ENCODE data around the gene CERS4.
"Not testable (repeated sequence)": the region's sequence is repeated elsewhere in the genome, so short reads cannot be mapped to it uniquely, and the experiment has no call there.

CERS4 gene

DNA sequence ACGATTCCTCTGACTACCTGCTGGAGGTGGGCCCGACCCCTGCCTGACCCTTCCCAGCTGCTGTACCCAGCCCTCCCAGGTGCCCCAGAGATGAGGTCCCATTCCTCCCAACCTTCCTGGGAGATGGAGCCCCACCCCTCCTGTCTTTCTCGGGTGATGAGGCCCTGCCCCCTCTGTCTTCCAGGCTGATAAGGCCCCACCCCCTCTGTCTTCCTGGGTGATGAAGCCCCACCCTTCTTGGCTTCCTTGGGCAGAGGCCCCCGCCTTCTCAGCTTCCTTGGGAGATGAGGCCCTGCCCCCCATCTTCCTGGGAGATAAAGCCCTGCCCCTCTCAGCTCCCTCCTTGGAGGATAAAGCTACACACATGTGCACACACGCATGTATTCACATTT is 47.9 kb downstream of the CERS4 start:
- intact Hi-C loops (cut with DNase I) = loop anchor here (10.0 kb wide), 1 partner anchor 282 kb away; no protein-coding TSS in a partner anchor
- peak in 2 of 10 donors; percentile 26 to 35 for DNase-seq

GRCh38 chr19:8259142-8259921 is 50.2 kb downstream of the CERS4 start:
- DNase-seq = peak in 3 of 10 donors; percentile 29 to 48 (median 32)
- intact Hi-C loops (cut with DNase I) = loop anchor here (10.0 kb wide), 1 partner anchor 285 kb away; no protein-coding TSS in a partner anchor

DNA sequence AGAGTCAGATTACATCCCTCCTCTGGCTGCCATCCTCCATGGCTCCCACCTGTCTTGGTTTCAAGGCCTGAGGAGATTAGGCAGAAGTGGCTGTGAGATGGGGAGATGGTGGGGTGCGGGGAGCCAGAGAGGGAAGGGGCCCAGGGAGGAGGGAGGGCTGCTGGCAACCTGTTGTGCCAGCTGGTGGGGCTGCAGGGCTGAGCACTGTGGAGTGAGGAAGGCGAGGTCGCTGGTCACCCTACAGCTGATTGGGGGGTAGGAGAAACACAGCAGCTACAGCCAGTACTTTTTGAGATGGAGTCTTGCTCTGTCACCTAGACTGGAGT is 50.7 kb downstream of the CERS4 start:
- DNase-seq = peak in 2 of 10 donors; percentile 17 to 63
- intact Hi-C loops (cut with DNase I) = loop anchor here (10.0 kb wide), 1 partner anchor 285 kb away; no protein-coding TSS in a partner anchor

DNA sequence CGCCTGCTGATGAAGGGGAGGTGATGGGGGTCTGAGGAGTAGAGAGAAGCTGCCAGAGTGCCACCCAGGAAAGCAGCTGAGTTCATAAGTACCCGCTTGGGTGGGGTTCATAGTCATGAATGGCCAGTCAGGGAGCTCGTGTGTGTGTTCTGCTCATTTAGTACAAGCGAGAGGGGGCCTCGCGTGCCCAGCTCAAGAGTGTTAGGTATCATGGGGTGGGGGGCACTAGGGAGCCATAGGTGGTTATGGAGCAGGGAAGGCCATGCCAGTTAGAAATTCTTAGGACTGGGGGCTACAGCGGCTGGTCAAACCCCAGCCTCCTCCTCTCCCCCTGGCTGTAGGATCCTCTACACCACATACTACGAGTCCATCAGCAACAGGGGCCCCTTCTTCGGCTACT is 52.2 kb downstream of the CERS4 start:
- peak in 2 of 10 donors; percentile 34 to 48 for DNase-seq

DNA sequence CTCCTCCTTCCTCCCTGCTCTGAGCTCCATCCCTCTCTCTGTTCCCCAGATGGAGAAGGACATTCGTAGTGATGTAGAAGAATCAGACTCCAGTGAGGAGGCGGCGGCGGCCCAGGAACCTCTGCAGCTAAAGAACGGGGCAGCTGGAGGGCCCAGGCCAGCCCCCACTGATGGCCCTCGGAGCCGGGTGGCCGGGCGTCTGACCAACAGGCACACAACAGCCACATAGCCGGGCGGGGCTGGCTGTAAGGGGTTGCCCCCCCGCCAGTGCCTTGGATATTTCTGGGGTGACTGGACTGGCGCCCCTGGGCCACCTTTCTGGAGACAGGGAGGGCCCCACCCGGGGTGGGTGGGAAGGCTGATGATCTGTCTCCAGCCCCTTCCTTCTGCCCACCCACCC is 52.7 kb downstream of the CERS4 start:
- DNase-seq = peak in 4 of 10 donors; percentile 3 to 64 (median 57)
- intact Hi-C loops (cut with DNase I) = no loop called here

More for the DNA sequence above, 52.2 kb downstream of the CERS4 start:
- intact Hi-C loops (cut with DNase I) = no loop called here

DNA sequence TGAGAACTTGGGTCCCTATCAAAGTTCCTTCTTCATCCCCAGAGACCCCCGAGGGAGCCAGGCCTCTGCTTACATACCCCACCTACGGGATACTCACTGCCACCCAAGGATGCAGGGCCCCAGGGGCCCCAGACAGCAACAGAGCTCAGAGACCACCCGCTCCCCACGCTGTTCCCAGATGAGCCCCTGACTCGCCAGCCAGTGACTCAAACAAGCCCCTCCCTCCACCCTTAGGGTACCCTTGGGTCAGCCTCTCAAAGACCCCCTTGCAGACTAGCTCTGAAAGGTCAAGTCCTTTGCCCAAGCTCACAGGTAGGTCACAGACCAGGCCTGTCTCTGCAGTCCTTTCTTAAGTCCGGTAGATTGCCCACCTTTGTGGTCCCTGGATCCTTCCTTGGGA is 53.3 kb downstream of the CERS4 start:
- intact Hi-C loops (cut with DNase I) = no loop called here
- DNase-seq = peak in 4 of 10 donors; percentile 2 to 52 (median 28)

DNA sequence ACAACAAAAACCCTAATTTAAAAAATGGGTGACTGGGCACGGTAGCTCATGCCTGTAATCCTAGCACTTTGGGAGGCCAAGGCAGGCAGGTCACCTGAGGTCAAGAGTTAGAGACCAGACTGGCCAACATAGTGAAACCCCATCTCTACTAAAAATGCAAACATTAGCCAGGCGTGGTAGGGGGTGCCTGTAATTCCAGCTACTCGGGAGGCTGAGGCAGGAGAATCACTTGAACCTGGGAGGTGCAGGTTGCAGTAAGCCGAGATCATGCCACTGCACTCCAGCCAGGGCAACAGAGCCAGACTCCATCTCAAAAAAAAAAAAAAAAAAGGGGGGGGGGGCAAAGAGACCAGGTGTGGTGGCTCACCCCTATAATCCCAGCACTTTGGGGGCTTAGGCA is 55.1 kb downstream of the CERS4 start:
- intact Hi-C loops (cut with DNase I) = not testable (repeated sequence)
- peak in 1 of 10 donors; percentile 14 for DNase-seq

- intact Hi-C loops (cut with DNase I) = loop anchor here (5.0 kb wide), 1 partner anchor 51 kb away; no protein-coding TSS in a partner anchor
- DNase-seq = peak in 1 of 10 donors; percentile 8
Measured at GRCh38 chr19:8265872-8266271, 56.7 kb downstream of the CERS4 start.

- intact Hi-C loops (cut with DNase I) = loop anchor here (5.0 kb wide), 1 partner anchor 48 kb away; no protein-coding TSS in a partner anchor
- no peak for DNase-seq
Measured at GRCh38 chr19:8269724-8270123, 60.6 kb downstream of the CERS4 start.

DNA sequence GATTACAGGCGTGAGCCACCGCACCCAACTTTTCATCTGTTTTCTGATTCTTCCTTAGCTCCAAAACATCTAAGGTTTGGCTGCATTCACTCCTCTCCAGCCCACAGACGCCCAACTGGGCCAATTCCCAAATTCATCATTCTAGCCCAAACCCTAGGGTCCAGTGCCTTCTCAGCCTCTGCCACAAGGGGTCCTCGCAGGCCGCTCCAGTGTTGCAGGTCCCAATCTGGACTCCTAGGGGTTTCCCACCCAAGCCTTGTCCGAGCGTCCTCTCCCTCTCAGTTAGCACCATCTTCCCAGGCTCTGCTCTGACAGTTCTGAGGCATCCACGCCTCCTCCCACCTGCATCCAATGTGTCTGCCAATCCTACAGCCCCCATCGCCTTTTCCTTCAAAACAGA is 67.3 kb downstream of the CERS4 start:
- DNase-seq; intact Hi-C loops (cut with DNase I): not testable (repeated sequence)

DNA sequence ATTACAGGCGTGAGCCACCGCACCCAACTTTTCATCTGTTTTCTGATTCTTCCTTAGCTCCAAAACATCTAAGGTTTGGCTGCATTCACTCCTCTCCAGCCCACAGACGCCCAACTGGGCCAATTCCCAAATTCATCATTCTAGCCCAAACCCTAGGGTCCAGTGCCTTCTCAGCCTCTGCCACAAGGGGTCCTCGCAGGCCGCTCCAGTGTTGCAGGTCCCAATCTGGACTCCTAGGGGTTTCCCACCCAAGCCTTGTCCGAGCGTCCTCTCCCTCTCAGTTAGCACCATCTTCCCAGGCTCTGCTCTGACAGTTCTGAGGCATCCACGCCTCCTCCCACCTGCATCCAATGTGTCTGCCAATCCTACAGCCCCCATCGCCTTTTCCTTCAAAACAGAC is 82.2 kb downstream of the CERS4 start:
- DNase-seq; intact Hi-C loops (cut with DNase I): not testable (repeated sequence)

DNA sequence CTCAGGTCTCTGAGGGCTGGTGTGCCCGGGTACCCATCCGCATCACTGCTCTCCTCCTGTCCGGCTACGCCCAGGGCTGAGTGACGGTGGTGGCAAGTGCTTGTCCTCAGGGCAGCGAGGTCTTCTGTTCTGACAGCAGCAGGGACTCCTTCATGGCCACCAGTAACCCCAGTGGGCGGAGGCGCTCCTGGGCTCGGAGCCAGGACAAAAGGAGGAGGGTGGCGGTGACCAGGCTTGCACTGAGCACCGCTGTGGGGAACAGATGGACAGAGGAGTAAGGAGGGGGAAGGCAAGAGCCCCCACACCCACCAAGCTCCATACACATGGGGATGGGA is 93.2 kb downstream of the CERS4 start:
- peak in 2 of 10 donors; percentile 8 to 70 for DNase-seq
- intact Hi-C loops (cut with DNase I) = no loop called here

DNA sequence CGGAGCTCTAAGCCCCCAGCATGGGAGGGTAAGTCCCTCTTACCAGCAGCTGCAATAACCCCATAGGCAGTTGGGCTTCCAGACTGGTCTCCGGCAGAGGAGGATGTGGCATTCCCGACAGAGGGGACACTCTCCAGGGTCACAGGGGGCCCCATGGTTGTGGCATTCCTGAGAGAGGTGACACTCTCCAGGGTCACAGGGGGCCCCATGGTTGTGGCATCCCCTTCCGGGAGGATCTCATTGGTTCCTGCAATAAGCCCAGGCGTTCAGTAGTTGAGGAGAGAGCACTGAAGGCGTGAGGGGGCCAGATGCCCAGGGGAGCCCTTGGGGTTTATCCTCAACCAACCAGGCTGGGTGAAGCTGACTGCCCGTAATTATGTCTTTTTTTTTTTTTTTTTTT is 93.6 kb downstream of the CERS4 start:
- intact Hi-C loops (cut with DNase I) = no loop called here
- DNase-seq = peak in 2 of 10 donors; percentile 32 to 43

- intact Hi-C loops (cut with DNase I) = no loop called here
- peak in 3 of 10 donors; percentile 7 to 82 (median 71) for DNase-seq
Measured at GRCh38 chr19:8304841-8305621, 95.9 kb downstream of the CERS4 start.

DNA sequence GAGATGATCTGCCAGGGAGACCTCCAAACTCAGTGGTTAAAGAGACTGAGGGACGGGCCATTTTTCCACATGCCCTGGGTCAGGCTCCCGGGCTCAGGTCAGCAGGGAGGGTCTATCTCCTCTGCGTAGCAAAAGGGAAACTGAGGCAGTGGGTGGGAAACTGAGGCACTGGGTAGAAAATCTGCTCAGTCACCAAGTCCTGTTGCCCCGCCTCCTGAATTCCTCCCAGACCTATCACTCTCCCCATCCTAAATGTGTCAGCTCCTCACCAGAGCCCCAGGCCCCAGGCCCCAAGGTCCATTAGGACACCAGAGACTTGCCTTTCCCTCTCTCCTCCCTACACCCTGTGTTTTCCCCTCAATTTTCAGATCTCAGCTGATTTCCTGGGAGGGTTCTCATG is 96.6 kb downstream of the CERS4 start:
- intact Hi-C loops (cut with DNase I) = loop anchor here (2.0 kb wide), 1 partner anchor 15 kb away; the partner anchor contains the start of genes NDUFA7 and RPS28
- DNase-seq = peak in 2 of 10 donors; percentile 25 to 37

DNA sequence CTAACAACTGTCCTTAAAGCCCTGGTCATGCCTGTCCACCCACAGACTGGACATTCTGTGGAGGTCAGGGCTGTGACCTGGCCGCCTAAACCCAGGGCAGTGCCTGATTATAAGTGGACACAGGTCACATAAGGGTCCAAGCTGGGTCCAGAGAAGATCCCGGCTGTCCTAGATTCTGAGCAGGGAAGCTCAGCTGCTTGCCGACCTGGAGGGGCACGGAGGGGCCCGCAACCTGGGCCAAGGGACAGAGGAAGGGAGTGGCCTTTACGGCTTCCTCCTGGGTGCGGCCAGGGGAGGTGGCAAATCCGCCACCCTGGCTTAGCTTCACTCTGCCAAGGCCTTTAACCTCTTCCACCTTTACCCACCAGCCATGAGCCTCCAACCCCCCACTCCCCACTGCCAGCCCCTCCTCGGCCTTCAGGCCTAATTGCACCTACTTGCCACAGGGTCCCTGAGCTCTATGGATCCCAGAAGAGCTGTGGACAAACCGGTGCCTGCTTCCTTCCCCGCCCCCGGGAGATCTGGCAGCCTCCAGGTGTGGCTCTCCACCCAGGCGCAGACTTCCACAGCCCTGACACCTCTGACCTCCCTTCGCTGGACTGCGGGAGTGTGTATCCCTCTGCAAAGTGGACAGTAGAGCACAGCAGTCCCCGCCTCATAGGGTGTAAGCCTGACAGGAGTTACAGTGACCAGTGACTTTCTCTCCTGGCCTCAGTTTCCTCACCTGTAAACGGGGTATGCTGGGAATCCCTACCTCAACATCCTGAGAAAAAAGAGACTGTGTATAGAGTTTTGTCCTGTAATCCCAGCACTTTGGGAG is 97.3 kb downstream of the CERS4 start:
- intact Hi-C loops (cut with DNase I) = loop anchor here (2.0 kb wide), 1 partner anchor 14 kb away; the partner anchor contains the start of genes NDUFA7 and RPS28
- DNase-seq = peak in 4 of 10 donors; percentile 5 to 76 (median 62)

DNA sequence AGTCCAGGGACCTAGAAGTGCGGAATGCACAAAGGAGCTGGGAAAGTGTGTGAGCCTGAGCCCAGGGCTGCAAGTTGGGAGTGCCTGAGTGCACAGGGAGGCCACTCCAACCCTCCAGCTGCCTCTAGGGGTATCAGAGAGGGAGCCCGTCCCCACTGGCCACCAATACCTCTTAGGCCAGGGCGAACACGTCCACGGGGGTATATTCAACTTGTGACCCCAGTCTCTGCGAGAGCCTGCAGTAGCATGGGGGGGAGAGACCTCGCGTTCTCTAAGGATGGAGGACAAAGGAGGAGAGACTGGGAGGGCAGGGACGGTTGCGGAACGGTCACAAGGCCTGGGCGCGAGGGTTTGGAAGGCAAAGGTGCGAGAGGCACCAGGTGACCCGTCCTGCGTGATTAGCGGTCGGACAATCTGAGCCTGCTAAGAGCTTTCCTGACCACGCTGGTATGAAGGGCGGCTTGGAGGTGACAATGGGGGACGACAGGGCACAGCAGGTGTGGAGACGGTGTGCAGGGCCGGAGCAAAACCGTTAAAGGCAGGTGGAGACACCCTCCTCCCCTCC is 98.3 kb downstream of the CERS4 start:
- peak in 3 of 10 donors; percentile 57 to 64 (median 63) for DNase-seq
- intact Hi-C loops (cut with DNase I) = loop anchor here (2.0 kb wide), 1 partner anchor 13 kb away; the partner anchor contains the start of genes NDUFA7 and RPS28

DNA sequence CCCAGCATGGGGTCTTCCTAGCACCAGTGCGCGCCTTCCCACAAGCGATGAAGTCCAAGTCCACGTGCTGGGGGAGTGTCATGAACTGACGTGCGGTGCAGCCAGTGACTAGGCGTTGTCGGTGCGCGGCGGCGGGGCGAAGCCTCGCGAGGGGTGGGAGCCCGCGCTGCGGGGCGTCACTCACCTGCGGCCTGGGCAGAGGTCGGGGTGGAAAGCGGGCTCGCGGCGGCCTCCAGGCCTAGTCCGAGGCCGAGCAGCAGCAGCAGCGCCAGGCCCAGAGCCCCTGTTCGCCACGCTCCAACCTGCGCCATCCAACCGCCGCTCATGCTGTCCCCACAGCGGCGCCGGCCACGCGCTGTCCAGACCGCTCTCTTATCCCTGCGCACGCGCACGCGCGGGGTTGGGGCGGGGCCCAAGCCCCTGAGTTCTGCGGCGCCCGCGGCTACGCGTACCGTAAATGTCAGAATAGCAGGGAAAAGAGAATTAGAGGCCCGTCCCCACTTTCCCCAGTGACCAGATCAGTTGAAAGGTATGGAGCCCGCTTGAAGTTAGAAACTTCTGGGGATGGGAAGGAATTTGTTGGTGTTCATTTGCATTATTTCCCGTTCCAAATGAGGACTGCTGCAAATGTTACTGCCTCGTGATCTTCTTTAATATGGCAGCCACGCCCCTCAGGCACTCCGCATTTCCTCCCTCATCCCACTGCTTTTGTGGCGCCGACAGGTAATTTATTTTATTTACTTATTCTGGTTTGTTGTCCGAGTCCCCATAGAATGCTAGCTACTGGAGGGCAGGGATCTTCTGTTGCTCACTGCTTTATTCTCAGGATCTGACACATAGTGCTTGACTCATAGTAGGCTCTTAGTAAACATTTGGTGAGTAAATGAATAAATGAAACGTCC is 99.0 kb downstream of the CERS4 start, which contains the start of gene CD320:
Gene CD320, minus strand, starts transcription at position 394 of the 902 bp plus-strand sequence. Its CDS starts 68 bp downstream, at position 326.
- DNase-seq = peak; percentile 86 to 99 (median 94)
- intact Hi-C loops (cut with DNase I) = loop anchor here (2.0 kb wide), 1 partner anchor 13 kb away; the partner anchor contains the start of genes NDUFA7 and RPS28

All from posterior cingulate gyrus (tissue), 11 donors.